NCI-H1694 (cell line): ENCODE data around the gene GABRG3.

ENCODE experiments used
- DNase-seq: peaks from one replicate; lab custom pipeline; 2025; lab: John Stamatoyannopoulos, UW

Gene GABRG3

DNA sequence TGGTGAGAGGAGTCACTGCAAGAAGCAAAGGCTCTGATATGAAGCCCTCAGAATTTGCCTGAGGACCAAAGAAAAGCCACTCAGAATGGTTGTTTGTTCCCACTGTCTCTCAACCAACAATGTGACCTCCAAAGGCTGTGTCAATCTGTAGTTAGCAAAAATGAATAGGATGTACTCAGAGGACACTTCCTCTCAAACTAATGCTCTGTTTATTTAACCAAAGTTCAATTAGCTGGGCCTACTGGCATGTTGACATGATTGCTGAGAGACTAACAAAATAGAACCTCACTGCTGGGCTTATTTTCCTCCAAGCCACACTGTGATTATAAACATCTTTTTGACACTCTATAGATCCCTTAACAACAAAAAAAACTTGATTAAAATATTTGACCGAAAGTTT lies 605.6 kb downstream of the GABRG3 start:
- no peak for DNase-seq

DNA sequence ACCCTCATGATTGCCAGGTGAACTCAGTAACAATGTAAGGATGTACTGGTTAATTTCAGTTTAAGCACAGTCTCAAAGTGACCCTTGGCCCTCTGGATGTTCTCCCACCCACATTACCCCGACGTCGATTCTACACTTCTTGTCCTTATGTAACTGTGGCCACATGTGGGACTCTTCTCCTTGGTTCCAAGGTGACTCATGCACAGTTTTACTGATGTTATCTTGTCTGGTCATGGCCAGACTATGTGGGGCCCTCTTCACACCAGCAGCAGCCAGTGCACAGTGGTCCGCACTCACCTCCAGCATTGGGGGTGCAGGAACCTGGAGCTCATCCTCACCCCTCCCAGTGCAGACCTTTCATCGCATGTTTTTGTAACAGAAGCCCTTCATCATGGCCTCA lies 608.8 kb downstream of the GABRG3 start:
- no peak for DNase-seq

DNA sequence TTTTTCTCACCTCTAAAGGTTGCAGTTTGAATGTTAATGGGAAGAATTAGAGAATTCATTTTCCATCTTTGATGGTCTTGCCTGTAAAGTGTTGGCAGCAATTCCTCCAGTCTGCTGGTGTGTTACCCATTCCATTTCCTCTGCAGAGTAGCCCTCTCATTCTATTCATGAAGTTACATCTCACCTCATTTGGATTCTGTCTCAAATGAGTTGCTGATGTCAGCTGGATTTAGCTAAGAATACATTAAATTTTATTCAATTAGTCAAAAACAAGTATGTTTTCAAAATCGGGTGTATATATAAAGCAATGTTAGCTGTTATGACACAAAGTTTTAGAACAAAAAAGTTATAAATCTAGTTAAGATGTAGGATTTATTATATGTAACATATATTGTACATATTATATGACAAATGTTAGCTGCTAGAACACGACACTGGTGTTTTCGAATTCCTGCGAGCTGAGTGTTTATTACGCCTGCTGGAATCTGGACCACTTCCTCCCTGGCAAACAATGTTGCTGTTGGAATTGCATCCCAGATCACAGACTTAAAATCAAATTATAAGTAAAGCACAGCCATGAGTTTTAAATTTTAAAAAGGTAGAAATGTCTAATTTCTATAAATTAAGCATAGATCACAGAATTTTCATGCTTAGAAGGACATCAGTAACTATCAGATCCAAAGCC lies 611.9 kb downstream of the GABRG3 start:
- no peak for DNase-seq

DNA sequence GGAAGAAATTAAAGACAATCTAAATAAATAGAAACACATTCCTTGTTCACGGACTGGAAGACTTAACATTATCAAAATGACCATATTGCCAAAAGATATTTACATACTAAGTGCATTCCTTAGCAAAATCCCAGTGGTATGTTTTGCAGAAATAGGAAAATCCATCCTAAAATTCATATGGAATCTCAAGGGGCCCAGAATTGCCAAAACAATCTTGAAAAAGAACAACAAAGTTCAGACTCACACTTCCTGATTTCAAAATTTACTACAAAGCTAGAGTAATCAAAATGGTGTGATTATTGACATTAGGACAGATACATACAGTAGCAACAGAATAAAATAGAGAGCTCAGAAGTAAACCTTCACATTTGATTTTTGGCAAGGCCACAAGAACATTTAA lies 612.7 kb downstream of the GABRG3 start:
- no peak for DNase-seq

DNA sequence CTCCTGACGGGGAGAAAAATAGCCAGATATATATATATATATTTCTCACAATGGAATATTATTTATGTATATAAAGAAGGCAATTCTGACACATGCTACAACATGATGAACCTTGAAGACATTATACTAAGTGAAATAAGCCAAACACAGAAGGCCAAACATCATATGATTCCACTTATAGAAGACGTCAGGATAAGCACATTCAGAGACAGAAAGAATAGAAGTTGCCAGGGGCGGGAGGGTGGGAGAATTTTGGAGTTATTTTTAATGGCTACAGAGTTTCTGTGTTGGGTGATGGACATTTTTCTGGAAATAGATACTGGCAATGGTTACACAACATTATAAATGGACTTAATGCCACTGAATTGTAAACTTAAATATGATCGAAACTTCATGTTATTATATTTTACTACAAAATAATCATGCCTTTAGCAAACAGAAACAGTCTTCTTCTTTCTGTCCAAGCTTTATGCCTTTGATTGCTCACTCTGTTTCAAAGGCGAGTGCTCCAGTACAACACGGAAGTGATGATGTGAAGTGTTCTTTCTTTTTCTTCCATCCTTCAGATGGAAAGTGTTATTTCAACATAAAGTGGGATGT lies 614.2 kb downstream of the GABRG3 start:
- no peak for DNase-seq

DNA sequence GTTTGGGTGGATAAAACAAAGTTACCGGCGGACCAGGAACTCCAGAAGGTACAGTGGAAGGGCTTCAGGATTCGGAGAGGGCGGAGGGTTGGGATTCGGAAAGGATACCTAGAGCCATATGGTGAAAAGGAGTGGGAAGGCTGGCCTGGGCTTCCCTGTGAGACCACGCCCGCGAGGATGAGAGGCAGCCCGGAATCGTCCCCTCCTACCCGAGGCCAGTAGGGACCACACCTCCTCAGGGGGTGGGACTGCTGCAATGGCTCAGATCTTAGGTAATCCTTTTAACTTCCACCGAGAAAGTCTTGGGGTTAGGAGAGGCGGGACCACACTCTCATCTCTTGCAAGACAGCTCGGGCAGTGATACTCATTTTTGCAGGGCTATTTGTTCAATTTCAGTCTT lies 616.8 kb downstream of the GABRG3 start:
- DNase-seq, result no peak

DNA sequence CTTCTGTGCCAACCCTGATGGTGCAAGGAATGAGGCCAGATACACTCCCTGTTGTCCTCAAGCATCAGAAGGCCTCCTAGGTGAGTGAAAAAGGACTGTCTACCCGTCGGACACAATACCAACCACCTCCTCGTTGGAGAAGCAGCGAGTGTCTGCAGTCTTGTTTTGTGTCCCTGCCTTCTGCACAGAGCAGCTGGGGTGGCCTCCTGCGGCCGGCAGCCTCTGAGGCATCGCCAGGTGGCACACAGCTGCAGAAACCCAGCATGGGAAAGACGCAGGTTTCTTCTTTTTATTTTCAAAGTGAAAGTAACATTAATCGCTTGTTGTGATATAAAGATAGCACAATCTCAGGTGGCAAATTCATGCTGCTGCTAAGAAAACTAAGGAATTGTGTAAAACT lies 618.3 kb downstream of the GABRG3 start:
- DNase-seq, result no peak

DNA sequence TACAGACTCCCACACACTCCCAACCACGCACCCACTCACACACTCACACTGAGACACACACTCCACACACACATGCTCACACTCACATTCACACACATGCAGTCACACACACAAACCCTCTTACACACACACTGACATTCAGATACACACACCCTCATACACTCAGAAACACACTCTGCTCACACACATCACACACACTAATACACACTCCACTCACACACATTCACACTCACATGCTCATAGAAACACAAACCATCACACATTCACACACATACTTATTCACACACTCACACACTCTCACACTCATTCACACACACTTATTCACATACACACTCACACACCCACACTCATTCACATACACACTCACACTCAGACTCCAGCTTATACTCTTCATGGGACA lies 618.8 kb downstream of the GABRG3 start:
- no peak for DNase-seq
